RCC 7860 (cell line): ENCODE results near the gene ATAD2B.

Source experiments
- DNase-seq: peaks from one replicate; pipeline ENCODE4 v3.0.0-alpha.2; 2015; ENCODE audit warnings: low spot score
- FAIRE-seq: peaks from 2 replicates; lab custom pipeline; 2012; peaks lifted over from hg19 to GRCh38; lab: Jason Lieb, UNC

ATAD2B gene

DNA sequence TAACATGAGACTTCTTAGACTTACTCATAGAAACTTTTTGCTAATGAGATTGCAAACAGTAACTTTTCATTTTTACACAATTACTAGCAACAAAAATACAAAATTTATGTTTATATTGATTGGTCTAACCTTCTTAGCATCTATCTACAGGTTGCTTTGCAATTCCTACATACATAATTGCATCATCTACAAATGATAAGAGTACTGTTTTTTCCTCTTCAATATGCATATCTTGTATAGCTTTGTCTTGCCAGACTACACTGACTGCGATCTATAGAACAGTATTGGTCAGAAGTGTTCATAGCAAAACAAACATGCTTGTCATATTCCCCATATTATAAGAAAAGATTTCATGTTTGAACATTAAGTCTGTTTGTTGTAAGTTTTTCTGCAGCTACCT is 87.9 kb downstream of the ATAD2B start:
- DNase-seq: no peak

DNA sequence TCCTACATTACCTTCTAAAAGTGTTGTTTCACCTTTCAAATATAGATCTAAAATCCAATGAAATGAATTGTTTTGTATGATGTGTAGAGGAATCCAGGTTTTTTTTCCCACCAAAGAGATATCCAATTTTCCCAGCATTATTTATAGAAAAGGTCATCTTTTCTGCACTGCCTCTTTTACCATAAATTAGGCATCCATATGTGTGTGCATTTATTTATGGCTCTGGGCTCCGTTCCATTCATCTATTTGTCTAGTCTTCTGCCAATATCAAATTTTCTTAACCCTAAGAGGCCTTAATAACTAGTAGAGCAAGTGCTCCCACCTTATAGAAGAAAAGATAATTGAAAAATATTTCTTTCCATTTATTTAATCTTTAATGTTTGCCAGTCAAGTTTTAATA is 88.3 kb downstream of the ATAD2B start:
- DNase-seq (no peak), FAIRE-seq (no peak)

More for the DNA sequence above, 87.9 kb downstream of the ATAD2B start:
- no peak for FAIRE-seq

DNA sequence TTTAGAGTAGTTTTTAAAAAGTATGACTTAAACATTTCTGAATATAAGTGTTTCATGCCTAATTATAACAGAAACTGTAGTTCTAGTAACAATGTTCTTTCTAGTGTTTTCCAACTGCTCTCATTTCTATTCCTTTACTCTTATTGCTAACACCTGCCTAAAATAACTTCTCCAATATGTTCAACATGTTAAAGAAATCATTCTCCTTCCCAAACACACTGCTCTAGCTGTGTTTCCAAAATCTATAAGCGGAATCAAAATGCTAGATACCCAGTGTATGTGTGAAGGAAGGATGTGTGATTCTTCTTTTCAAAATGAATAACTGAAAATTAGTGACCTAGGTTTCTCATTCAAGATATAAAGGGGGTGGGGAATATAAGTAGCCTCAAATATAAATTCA is 89.1 kb downstream of the ATAD2B start:
- FAIRE-seq (no peak), DNase-seq (no peak)

DNA sequence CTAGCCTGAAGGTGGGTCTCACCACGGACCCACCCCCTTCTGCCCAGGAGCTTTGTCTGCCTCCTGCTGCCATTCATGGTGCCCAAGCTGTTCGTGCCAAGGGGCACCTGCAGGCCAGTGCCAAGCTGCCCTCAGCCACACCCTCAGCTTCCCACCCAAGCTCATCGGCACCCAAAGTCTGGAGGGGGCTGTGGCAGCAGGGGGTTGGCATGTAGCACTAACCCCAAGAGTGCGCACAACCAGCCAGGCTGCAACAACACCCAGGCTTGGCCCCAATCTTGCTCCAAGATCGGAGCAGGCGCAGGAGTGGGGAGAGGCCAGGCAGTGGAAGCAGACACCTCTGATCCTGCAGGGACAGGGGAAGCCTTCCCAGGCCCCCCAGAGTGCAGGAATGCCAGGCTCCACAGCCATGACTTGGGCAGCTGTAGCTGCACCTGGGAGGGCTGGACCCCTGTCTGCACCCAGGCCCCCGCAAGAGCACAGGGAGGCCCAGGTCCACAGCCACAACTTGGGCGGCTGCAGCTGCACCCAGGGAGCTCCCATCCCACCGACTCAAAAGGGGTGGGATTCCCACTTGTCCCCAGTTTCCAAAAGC is 89.9 kb downstream of the ATAD2B start:
- FAIRE-seq: no peak

DNA sequence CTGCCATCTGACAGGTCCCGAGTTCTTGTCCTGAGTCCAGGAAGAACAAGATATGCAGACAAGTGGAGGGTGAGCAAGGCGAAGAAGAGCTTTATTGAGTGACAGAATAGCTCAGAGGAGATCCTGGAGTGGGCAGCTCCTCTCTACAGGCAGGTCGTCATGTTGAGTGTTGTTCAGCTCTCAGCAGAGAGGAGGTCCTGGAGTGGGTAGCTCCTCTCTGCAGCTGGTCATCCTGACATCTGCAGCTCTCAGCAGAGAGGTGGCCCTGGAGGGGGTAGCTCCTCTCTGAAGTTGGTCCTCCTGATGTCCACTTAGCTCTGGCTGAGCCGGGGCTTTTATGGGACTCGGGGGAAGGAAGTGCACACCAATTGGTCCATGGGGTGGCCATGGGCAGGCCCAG is 90.4 kb downstream of the ATAD2B start:
- FAIRE-seq (no peak), DNase-seq (no peak)

More for the DNA sequence above, 89.9 kb downstream of the ATAD2B start:
- DNase-seq: no peak

DNA sequence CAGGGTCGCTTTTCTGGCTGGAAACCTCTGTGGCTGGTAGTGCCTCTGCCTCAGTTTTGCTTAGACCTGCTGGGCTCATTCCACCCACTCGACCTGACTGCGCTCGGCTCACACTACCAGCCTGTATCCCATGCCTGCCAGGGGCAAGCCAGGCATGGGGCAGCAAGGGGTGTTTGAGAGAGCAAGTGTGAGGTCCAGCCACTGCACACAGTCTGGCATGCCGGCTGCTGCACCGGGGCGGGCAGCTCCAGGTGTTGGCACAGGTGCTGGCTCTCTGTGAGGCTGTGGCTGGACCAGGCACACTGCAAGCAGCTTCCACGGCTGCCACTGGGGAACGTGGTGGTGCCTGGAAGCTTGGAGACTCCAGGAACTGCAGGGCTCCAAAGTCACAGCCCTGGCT is 90.9 kb downstream of the ATAD2B start:
- DNase-seq: no peak
- FAIRE-seq: no peak

DNA sequence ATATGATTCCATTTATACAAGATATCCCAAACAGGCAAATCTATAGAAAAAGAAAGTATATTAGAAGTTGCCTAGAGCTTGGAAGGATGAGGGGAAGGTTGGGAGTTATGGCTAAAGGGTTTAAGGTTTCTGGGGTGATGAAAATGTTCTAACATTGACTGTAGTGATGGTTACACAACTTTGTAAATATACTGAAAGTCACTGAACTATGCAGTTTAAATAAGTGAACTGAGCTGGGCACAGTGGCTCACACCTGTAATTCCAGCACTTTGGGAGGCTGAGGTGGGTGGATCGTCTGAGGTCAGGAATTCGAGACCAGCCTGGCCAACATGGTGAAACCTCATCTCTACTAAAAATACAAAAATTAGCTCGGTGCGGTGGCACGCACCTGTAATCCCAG is 91.5 kb downstream of the ATAD2B start:
- no peak for DNase-seq
- FAIRE-seq: no peak

DNA sequence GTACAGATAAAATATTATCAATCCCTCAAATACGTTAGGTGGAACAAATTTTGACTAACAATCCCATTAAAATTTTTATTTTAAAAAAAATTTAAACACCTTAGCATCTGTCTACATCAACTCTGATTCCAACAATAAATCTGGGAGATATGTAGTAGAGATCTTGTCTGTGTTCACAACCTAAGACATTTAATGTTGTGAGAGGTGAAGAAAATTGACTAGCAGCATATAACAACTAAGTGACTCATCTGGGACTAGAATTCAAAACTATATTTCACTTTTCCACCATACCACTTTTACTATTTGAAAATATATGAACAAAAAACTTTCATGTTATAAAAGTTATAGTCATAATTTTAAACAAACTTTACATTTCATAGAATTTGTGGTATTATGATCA is 97.9 kb downstream of the ATAD2B start:
- FAIRE-seq: no peak
- DNase-seq: no peak

DNA sequence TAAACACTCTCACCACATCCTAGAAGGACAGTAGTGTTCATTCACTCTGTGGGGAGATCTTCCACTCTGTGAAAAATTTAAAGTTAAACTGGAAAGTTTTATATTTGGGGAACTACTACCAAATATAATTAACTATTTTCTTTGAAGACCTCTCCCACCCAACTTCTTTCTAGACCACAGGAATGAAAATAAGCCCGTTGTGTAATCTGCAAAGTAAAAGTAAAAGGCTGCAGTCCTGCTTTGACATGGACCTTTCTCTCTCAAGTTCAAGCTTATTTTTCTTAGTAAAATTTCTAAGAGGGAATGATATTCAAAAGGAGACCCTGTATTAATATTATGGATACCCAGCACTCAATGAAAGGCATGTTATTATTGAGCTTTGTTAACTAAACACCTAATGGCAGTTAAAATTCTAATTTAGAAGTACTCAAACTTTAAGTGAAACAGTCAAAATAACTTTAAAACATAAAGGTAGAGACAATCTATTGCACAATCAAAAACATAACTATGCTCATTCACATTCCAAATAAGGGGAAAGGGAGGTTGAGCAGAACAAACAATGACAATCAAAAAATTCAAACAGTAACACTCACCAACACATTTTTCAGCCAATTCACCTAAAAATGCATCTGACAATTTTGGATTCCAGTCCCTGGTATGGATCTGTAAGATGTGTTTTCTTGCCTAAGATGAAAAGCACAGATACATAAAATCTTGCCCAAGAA is 98.5 kb downstream of the ATAD2B start:
- no peak for FAIRE-seq
- DNase-seq: no peak

DNA sequence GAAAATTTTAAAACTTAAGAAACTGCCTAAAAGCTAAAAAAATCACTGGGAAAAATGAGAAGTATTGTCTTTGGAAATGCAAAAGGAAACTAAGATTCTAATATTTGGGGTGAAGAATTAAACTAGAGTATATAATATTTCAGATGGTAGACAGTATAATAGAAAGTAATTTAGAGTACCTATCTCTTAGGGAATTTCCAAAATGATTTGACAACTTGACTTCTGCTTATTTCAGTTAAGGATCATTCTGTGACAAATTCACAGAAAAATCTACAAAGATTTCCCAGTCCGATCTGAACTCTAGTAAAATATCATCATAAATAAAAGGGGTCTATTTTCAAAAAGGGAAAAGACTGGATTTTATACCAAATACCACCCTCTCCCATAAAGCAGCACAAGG is 99.6 kb downstream of the ATAD2B start:
- FAIRE-seq (no peak), DNase-seq (no peak)

DNA sequence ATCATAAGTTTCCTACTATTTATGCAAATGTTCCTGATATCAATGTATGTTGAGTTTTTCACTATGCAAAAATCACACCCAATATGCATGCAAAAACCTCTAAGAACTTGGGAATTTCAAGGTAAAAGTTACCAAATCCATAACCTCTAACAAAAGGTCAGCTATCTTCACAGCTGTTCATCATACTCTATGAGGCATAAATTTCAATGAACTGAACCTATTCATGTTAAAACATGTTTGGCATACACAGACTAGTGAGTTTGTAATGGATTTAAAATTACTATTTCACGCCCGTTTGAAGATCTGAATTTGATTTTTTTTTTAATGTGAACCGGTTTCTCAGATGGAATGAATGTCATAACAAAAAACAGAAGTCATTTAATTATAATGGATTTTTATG is 100.2 kb downstream of the ATAD2B start:
- FAIRE-seq (no peak), DNase-seq (no peak)

DNA sequence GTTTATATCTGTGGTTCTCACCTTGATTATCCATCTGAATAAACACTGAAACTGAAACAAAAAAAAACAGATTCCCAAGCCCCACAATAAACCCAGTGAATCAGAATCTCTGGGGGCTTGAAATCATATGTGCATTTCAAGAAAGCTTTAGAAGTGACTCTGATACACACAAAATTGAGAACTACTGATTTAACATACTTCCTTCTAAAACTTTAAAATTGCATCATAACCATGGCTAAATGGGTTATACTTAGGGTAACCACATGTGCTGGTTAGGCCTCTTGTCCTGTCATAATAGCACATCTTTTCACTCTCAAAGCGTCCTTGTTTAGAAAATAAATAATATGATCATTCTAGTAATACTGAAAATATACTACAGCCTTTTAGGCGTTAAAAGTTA is 100.9 kb downstream of the ATAD2B start:
- DNase-seq: no peak
- no peak for FAIRE-seq

DNA sequence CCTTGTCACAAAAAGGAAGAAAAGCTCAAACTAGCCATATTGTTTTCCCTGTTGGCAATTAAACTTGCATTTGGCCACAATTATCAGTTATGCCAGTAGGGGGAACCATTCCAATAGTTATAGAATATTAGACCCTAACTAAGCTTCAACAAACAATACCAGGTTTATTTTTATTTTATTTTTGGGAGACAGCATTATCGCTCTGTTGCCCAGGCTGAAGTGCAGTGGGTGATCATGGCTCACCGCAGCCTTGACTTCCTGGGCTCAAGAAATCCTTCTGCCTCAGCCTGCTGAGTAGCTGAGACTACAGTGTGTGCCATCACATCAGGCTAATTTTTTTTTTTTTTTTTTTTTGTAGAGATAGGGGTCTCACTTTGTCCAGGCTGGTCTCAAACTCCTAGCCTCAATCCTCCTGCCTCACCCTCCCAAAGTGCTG is 102.1 kb downstream of the ATAD2B start:
- peak; percentile 78 for FAIRE-seq

DNA sequence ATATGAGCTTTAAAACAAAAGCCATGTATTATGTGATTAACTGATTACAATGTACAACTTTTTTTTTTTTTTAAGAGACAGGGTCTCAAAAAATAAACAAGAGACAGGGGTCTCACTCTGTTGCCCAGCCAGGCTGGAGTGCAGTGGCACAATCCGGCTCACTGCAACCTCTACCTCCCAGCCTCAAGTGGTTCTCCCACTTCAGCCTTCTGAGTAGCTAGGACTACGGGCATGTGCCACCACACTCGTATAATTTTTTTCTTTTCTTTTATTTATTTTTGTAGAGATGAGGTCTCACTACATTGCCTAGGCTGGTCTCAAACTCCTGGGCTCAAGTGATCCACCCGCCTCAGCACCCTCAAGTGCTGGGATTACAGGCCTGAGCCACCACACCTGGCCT is 103.1 kb downstream of the ATAD2B start:
- DNase-seq: no peak
- FAIRE-seq: no peak

More for the DNA sequence above, 102.1 kb downstream of the ATAD2B start:
- peak; percentile 46 for DNase-seq

DNA sequence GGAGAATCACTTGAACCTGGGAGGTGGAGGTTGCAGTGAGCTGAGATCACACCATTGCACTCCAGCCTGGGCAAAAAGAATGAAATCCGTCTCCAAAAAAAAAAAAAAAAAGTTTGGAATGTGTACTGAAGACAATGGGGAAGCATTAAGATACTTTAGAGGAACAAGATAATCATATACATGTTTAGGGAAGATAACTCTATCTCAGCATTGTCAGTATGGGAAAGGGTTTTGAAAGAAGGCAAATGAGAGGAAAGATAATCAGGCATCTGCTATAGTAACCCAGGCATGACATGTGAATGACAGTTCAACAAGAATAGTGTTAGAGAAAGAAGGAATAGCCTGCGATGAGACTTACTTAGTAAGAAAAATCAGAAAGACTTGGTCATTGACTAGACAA is 112.0 kb downstream of the ATAD2B start:
- FAIRE-seq (no peak), DNase-seq (no peak)

DNA sequence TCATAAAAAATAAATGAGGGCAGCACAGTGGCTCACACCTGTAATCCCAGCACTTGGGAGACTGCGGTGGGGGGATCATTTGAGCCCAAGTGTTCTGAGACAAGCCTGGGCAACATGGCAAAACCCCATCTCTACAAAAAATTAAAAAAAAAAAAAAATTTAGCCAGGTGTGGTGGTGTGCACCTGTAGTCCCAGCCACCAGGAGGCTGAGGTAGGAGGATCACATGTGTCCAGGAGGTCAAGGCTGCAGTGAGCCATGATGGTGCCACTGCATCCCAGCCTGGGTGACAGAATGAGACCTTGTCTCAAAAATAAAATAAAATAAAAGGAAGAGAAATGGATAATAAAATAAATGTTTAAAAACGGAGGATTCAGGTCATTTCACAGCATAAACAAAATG is 113.5 kb downstream of the ATAD2B start:
- no peak for DNase-seq
- no peak for FAIRE-seq

DNA sequence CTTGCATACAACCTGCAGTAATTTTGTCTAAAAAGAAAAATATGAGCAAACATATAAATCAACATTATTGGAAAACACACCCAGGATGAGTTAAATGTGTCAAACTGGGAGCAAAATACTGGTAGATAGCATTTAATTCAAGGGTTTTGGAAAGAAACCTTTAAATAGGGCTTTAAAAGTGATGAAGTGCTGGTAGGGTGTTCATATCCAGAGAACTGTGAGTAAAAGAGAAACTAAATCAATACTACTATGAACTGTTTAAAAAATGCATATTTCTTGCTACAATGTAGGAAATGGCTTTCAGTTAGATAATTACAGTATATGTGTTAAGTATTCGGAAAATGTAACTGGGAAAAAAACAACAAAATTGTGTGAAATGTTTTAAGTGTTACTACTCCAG is 117.8 kb downstream of the ATAD2B start:
- FAIRE-seq: no peak
- no peak for DNase-seq

DNA sequence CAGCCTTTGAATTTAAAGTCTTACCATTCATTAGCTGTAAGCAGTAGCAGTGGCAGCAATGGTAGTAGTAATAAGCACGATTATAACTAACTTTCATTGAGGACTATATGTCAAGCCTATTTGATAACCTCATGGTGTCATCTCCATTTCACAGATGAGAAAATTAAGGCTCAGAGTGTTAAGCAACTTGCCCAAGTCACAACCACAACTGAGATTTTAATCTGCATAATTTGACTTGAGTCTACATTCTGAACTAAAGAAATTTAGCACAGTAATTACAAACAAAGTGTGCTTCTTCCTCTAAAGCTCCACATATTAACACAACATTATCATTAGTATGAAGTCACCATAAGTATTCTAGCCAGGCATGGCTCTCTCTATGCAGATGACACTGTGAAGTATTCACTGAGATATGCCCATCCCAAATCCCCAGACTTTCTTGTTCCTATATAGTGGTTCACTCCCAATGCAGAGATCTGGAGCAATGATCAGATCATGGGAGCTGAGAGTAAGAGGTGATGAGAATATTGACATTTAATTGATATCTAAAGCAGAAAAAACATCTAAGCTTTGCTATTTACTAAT is 120.2 kb downstream of the ATAD2B start:
- DNase-seq: no peak
- FAIRE-seq: no peak

DNA sequence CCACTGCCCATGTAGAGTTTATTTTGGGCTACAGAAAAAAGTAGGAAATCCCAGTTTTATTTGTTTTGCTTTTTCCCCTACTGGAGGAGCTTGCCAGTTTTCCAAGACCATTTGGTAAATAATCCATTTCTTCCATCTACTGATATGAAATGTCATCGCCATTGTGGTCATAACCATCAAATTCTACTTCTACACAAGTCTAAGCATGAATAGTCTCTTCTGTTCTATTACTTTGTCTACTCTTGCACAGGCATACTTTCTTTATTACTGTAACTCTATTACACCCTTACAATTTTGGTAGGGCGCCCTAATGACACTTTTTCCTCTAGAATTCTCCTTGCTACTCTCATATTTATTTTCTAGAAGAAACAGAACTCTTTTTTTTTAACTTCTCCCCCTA is 120.7 kb downstream of the ATAD2B start:
- DNase-seq: no peak
- FAIRE-seq: no peak

DNA sequence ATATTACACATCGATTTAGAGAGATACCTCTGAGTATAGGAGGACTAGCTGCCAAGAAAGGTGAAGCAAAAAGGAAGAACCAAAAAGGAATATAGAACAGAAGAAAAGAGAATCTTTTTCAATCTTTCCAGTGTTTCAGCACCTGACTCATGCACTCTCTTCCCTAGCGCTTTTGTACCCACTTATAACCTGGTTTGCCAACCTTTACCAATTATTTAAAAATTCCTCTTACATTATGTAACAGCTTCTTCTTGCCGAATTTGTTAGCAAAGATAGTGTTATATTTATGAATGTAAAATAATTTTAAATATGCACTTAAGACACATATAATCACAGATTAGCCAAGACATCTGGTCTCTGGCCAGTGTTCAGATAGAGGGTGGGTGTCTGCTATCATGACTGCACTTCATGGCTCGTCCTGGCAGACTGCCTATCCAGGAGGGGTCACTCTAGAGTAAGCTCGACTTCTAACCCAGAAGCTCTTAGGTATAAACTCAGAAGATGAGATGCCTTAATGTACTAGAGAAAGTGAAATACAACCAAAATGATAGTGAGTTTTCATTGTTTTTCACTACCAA is 122.9 kb downstream of the ATAD2B start:
- DNase-seq: no peak
- FAIRE-seq: no peak

DNA sequence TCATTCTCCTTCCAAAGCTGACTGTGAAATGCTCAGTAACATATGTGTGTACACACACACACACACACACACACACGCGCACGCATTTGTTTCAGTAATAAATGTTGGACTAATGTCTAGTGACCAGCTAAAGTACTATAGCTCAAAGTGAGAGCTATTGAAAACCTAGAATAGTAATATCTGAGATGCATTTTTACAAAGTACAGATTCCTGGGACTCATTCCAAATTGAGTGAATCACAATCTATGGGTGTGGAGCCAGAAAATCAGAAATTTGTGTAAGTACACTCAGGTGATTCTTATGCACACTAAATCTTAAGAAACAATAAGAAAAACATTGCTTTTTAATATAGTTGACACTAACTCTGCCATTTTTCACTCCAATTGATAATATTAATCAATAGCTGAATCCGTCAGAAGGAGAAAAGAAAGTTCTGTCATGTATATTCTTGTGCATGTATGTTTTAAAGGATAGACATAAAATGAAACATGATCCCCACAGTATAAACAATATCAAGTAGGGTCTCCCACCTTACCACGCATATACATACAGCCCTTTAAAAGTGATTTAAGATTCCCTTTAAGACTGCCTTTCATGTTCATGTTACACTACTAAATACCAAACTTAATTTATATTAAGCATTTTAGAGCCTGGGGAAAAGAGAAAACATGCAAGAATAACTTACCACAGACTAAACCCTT is 123.5 kb downstream of the ATAD2B start:
- DNase-seq (no peak), FAIRE-seq (no peak)
